HCT116 (cell line): Measurements from ENCODE around the gene XYLT2. TPM values are rescaled to one million over a fixed set of nuclear protein-coding genes. Genes with fewer than 3 reads are reported as not detected.

Source experiments
- ATAC-seq: fragments of 200-7000 bp; cut with Tn5 transposase; 2 replicates; pipeline ENCODE4 v1.9.1; 2020; ENCODE audit warnings: mild to moderate bottlenecking, moderate library complexity
- BruUV-seq: library from RNA; stranded (reverse); fragments of 400-500 nt; replicated peaks from 2 replicates; lab custom pipeline; 2021; lab: Mats Ljungman, UMichigan
- CTCF ChIA-PET: fragments of 300-600 bp; sonication (Branson Sonifier 250); formaldehyde crosslinking; loops from one replicate; lab custom pipeline; 2021; ENCODE audit warnings: antibody characterized with exemption; lab: Charles Lee
- POLR2A ChIA-PET: fragments of 300-600, 350-600 bp; sonication (Branson Sonifier 250); formaldehyde crosslinking; loops from one replicate; lab custom pipeline; 2021; ENCODE audit warnings: antibody characterized with exemption; lab: Charles Lee
- RAD21 ChIA-PET, 2 experiments: fragments of 300-600 bp; sonication (Branson Sonifier 250); formaldehyde crosslinking; loops; one replicate each; lab custom pipeline; 2023; ENCODE audit warnings: low total read pairs in 2 of 2; ENCODE audit not compliant: uncharacterized antibody in 2 of 2, unreplicated experiment in 2 of 2, low non-redundant PET in 1 of 2; lab: Charles Lee
- DNase-seq: peaks from one replicate; pipeline ENCODE4 v3.0.0-alpha.2; 2010; ENCODE audit warnings: low read depth, low spot score
- H2AFZ ChIP-seq: fragments of 200-600 bp; shearing (Covaris generic), sonication (generic); 2 replicates; pipeline ENCODE4 v1.6.1; 2017; ENCODE audit warnings: low read depth, mixed run types, mixed read lengths, antibody characterized with exemption, low read length; ENCODE audit not compliant: poor library complexity, severe bottlenecking
- H3K27ac ChIP-seq: 2 replicates; pipeline ENCODE4 v1.5.1; 2012; ENCODE audit warnings: low read depth, low read length
- H3K27me3 ChIP-seq: fragments of 200-600 bp; sonication (generic); 2 replicates; pipeline ENCODE4 v1.6.1; 2016; ENCODE audit warnings: mixed run types, low read length, mixed read lengths; ENCODE audit not compliant: insufficient read depth
- H3K36me3 ChIP-seq, 2 experiments: fragments of 200-500 bp in 1 of 2; fragments of 200-600 bp in 1 of 2; sonication (Bioruptor generic) in 1 of 2; sonication (generic) in 1 of 2; 2 replicates each; pipeline versions ENCODE4 v1.5.1 to v1.6.1; 2014 to 2016; ENCODE audit warnings: low read length in 2 of 2, inconsistent platforms in 1 of 2, mixed read lengths in 1 of 2, mixed run types in 1 of 2; ENCODE audit not compliant: insufficient read depth in 2 of 2, control insufficient read depth in 1 of 2
- H3K4me1 ChIP-seq, 2 experiments: fragments of 200-600 bp in 1 of 2; sonication (generic) in 1 of 2; 2 replicates each; pipeline versions ENCODE4 v1.5.1 to v1.6.1; 2012 to 2017; ENCODE audit warnings: low read length in 2 of 2, inconsistent platforms in 1 of 2, mild to moderate bottlenecking in 1 of 2, mixed read lengths in 1 of 2, mixed run types in 1 of 2, moderate library complexity in 1 of 2; ENCODE audit not compliant: insufficient read depth in 2 of 2, control insufficient read depth in 1 of 2
- H3K4me2 ChIP-seq: fragments of 200-600 bp; sonication (generic); 2 replicates; pipeline ENCODE4 v1.6.1; 2017; ENCODE audit warnings: mixed run types, low read length, mixed read lengths
- H3K4me3 ChIP-seq, 2 experiments: fragments of 200-600 bp in 1 of 2; sonication (generic) in 1 of 2; replicated peaks in 1 of 2; 2 replicates each; pipeline ENCODE4 v1.5.1; 2011 to 2016; ENCODE audit warnings: low read length in 2 of 2, control low read depth in 1 of 2, low read depth in 1 of 2, mild to moderate bottlenecking in 1 of 2, mixed read lengths in 1 of 2, mixed run types in 1 of 2
- H3K79me2 ChIP-seq: fragments of 200-600 bp; sonication (generic); 2 replicates; pipeline ENCODE4 v1.6.1; 2017; ENCODE audit warnings: mild to moderate bottlenecking, mixed run types, low read length, moderate library complexity, mixed read lengths; ENCODE audit not compliant: insufficient read depth
- H3K9ac ChIP-seq: fragments of 200-600 bp; sonication (generic); 2 replicates; pipeline ENCODE4 v1.6.1; 2016; ENCODE audit warnings: low read length, mixed read lengths
- H3K9me2 ChIP-seq: fragments of 200-600 bp; sonication (generic), shearing (Covaris generic); 2 replicates; pipeline ENCODE4 v1.6.1; 2017; ENCODE audit warnings: mixed run types, mild to moderate bottlenecking, moderate library complexity; ENCODE audit not compliant: insufficient read depth
- H3K9me3 ChIP-seq, 2 experiments: fragments of 200-500 bp in 1 of 2; fragments of 200-600 bp in 1 of 2; sonication (Bioruptor generic) in 1 of 2; sonication (generic) in 1 of 2; 2 replicates each; pipeline ENCODE4 v1.6.1; 2014 to 2017; ENCODE audit warnings: low read length in 2 of 2, mixed read lengths in 2 of 2, inconsistent platforms in 1 of 2, low read depth in 1 of 2, mild to moderate bottlenecking in 1 of 2, mixed run types in 1 of 2, moderate library complexity in 1 of 2; ENCODE audit not compliant: control insufficient read depth in 1 of 2, insufficient read depth in 1 of 2
- H4K20me1 ChIP-seq: fragments of 200-600 bp; sonication (generic), shearing (Covaris generic); 2 replicates; pipeline ENCODE4 v1.6.1; 2017; ENCODE audit warnings: mixed run types, mild to moderate bottlenecking, moderate library complexity; ENCODE audit not compliant: insufficient read depth
- CBX3 ChIP-seq: IDR thresholded peaks from 2 replicates; pipeline ENCODE4 v1.6.1; 2012; ENCODE audit warnings: low read depth
- EGR1 ChIP-seq: IDR thresholded peaks from 2 replicates; pipeline ENCODE4 v1.6.1; 2012; ENCODE audit warnings: low read depth
- EZH2 ChIP-seq: fragments of 200-600 bp; sonication (generic); IDR thresholded peaks from 2 replicates; pipeline ENCODE4 v1.6.1; 2017; ENCODE audit warnings: antibody characterized with exemption, mixed run types
- EZH2phosphoT487 ChIP-seq: fragments of 200-600 bp; IDR thresholded peaks from 2 replicates; pipeline ENCODE4 v1.6.1; 2018; ENCODE audit warnings: antibody characterized with exemption, borderline replicate concordance
- RAD21 ChIP-seq: IDR thresholded peaks from 2 replicates; pipeline ENCODE4 v1.6.1; 2012; ENCODE audit warnings: low read depth, mild to moderate bottlenecking
- SP1 ChIP-seq: IDR thresholded peaks from 2 replicates; pipeline ENCODE4 v1.6.1; 2012; ENCODE audit warnings: low read depth
- YY1 ChIP-seq: IDR thresholded peaks from 2 replicates; pipeline ENCODE4 v1.6.1; 2011; ENCODE audit warnings: low read length, low read depth, moderate library complexity, mild to moderate bottlenecking; ENCODE audit not compliant: insufficient replicate concordance; ENCODE audit errors: extremely low read depth
- ZFX ChIP-seq: fragments of 450-650 bp; IDR thresholded peaks from 2 replicates; pipeline ENCODE4 v1.6.1; 2017
- ZNF274 ChIP-seq: fragments of 200-500 bp; sonication (Bioruptor generic); IDR thresholded peaks from 2 replicates; pipeline ENCODE4 v1.6.1; 2014; ENCODE audit warnings: mild to moderate bottlenecking, low read depth, low read length, inconsistent platforms
- intact Hi-C: fragments of 100-400 bp; cut with micrococcal nuclease; formaldehyde crosslinking; loops from 2 replicates; pipeline ENCODE4 v1.10.0; 2022
- total RNA-seq: library from RNA; stranded (reverse); gene quantifications from one replicate; pipeline ENCODE4 v1.2.1, GENCODE V29; 2021; ENCODE audit not compliant: unreplicated experiment
- TF ChIP-seq, protein P1 (sequence below): IDR thresholded peaks from 2 replicates; pipeline ENCODE4 v1.6.1; 2012; ENCODE audit warnings: low read depth
- TF ChIP-seq, protein P2 (sequence below): IDR thresholded peaks from 2 replicates; pipeline ENCODE4 v1.6.1; 2011; ENCODE audit warnings: mild to moderate bottlenecking, low read length, moderate library complexity; ENCODE audit not compliant: insufficient replicate concordance; ENCODE audit errors: extremely low read depth
- TF ChIP-seq, protein P3 (sequence below): IDR thresholded peaks from 2 replicates; pipeline ENCODE4 v1.6.1; 2012

Gene XYLT2
- total RNA-seq, 1 experiment from 2014 or later: 37.5 TPM

DNA sequence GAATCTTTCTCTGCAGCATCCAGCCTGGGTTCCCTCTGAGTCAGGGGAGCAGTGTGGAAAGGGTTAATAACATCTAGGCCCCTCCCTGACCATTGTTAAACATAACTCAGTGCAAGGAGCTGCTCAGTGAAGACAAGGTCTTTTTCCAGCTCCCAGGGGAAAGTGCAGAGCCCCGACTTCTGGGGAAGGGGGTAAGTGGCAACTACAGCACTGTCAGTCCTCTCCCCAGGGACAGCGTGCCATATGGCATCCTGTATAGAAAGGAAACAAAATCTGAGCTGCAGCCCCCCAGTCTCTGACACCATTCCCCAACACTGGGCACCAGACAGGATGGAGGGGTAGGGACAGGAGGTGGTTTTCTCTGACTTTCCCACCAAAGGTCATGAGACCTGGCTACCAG lies 19.2 kb downstream of the XYLT2 start:
- Histone ChIP-seq H3K27ac (no peak overlapping the region), H3K4me2 (no peak overlapping the region), H3K9ac (no peak overlapping the region), H3K9me2 (no peaks in the 10 kb centered on the region), H3K27me3 (no peaks in the 10 kb centered on the region), H3K4me1 (peaks cover 3 to 8% of the 10 kb centered on the region in 2 experiments; a peak in 2 of 4 replicates), H3K36me3 (peaks cover 36 to 47% of the 10 kb centered on the region in 2 experiments), H4K20me1 (no peaks in the 10 kb centered on the region), H3K9me3 (no peaks in the 10 kb centered on the region), H3K79me2 (peaks cover 17% of the 10 kb centered on the region; the same call in 1 of the 2 replicates), H2AFZ (no peak overlapping the region), H3K4me3 (no peak overlapping the region)
- TF ChIP-seq ZNF274: no peak
- TF ChIP-seq YY1: no peak
- TF ChIP-seq ZFX: no peak
- no peak for TF ChIP-seq CBX3
- TF ChIP-seq, protein P1, sequence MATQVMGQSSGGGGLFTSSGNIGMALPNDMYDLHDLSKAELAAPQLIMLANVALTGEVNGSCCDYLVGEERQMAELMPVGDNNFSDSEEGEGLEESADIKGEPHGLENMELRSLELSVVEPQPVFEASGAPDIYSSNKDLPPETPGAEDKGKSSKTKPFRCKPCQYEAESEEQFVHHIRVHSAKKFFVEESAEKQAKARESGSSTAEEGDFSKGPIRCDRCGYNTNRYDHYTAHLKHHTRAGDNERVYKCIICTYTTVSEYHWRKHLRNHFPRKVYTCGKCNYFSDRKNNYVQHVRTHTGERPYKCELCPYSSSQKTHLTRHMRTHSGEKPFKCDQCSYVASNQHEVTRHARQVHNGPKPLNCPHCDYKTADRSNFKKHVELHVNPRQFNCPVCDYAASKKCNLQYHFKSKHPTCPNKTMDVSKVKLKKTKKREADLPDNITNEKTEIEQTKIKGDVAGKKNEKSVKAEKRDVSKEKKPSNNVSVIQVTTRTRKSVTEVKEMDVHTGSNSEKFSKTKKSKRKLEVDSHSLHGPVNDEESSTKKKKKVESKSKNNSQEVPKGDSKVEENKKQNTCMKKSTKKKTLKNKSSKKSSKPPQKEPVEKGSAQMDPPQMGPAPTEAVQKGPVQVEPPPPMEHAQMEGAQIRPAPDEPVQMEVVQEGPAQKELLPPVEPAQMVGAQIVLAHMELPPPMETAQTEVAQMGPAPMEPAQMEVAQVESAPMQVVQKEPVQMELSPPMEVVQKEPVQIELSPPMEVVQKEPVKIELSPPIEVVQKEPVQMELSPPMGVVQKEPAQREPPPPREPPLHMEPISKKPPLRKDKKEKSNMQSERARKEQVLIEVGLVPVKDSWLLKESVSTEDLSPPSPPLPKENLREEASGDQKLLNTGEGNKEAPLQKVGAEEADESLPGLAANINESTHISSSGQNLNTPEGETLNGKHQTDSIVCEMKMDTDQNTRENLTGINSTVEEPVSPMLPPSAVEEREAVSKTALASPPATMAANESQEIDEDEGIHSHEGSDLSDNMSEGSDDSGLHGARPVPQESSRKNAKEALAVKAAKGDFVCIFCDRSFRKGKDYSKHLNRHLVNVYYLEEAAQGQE: no peak
- no peak for TF ChIP-seq EZH2phosphoT487
- no peak for TF ChIP-seq RAD21
- TF ChIP-seq EGR1: no peak
- no peak for TF ChIP-seq SP1
- TF ChIP-seq, protein P2, sequence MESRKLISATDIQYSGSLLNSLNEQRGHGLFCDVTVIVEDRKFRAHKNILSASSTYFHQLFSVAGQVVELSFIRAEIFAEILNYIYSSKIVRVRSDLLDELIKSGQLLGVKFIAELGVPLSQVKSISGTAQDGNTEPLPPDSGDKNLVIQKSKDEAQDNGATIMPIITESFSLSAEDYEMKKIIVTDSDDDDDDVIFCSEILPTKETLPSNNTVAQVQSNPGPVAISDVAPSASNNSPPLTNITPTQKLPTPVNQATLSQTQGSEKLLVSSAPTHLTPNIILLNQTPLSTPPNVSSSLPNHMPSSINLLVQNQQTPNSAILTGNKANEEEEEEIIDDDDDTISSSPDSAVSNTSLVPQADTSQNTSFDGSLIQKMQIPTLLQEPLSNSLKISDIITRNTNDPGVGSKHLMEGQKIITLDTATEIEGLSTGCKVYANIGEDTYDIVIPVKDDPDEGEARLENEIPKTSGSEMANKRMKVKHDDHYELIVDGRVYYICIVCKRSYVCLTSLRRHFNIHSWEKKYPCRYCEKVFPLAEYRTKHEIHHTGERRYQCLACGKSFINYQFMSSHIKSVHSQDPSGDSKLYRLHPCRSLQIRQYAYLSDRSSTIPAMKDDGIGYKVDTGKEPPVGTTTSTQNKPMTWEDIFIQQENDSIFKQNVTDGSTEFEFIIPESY: no peak
- TF ChIP-seq, protein P3, sequence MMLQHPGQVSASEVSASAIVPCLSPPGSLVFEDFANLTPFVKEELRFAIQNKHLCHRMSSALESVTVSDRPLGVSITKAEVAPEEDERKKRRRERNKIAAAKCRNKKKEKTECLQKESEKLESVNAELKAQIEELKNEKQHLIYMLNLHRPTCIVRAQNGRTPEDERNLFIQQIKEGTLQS: no peak
- TF ChIP-seq EZH2: no peak
- intact Hi-C loops: no loop called here
- POLR2A ChIA-PET: no interaction called here
- no peak for DNase-seq
- BruUV-seq: no TSS peak
- RAD21 ChIA-PET: no interaction called here
- ATAC-seq: no peak
- CTCF ChIA-PET: no interaction called here
